ENCODE results near the gene CNDP1.

The CNDP1 gene

DNA sequence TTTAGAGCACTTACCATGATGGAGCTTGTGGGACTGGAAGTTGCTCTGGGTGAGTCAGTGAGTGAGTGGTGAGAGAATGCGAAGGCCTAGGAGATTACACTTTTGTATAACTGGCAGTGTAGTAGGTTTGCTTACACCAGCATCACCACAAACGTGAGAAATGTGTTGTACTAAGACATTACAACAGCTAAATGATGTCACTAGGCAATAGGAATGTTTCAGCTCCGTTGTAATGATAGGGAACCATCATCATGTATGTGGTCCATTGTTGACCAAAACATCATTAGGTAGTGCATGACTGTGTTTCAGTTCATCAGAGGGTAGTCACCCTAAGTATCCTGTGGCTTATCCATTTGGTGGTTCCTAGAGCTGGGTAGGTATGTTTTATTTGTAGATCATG is 75.2 kb downstream of the CNDP1 start:
- ChIA-PET POLR2A (interaction anchor here (1.5 kb wide), 1 partner anchor 12 kb away, joined by 6 read pairs; the partner anchor contains the start of gene ZNF407), CTCF (interaction anchor here (1.6 to 1.8 kb wide), 3 partner anchors 10 to 58 kb away, joined by 3 to 5 read pairs (median 4); no protein-coding TSS in a partner anchor)
- no peak for TF ChIP-seq CTCF (IDR thresholded peaks at IDR 0.05; ENCODE audit: control extremely low read depth, extremely low read depth, low read depth, missing control alignments)
- DNase-seq (ENCODE audit: extremely low spot score): no peak

GRCh38 chr18:74610051-74610615 is 75.8 kb downstream of the CNDP1 start:
- DNase-seq (ENCODE audit: extremely low spot score): no peak
- CTCF ChIA-PET: interaction anchor here (1.6 to 1.8 kb wide), 3 partner anchors 10 to 58 kb away, joined by 3 to 5 read pairs (median 4); no protein-coding TSS in a partner anchor
- TF ChIP-seq CTCF (IDR thresholded peaks at IDR 0.05; ENCODE audit: control extremely low read depth, extremely low read depth, low read depth, missing control alignments): no peak
- POLR2A ChIA-PET: interaction anchor here (1.5 kb wide), 1 partner anchor 12 kb away, joined by 6 read pairs; the partner anchor contains the start of gene ZNF407

DNA sequence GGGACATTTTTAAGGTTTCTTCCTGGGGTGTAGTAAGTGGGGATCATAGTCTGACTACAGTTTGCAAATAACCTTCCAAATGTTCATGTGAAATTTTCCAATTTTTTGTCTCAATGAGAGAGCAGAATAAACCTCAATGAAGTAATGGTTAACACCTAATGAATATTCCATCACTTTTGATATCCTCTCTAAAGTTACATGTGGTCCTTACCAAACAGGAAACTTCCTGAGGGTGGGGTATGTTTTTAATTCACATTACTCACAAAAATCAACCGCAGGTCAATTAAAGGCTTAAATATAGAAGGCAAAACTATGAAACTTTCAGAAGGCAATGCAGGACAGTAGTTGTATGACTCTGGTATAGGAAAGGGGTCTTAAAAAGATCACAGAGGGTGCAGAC is 76.6 kb downstream of the CNDP1 start:
- DNase-seq (ENCODE audit: extremely low spot score): no peak
- TF ChIP-seq CTCF (IDR thresholded peaks at IDR 0.05; ENCODE audit: control extremely low read depth, extremely low read depth, low read depth, missing control alignments): no peak
- POLR2A ChIA-PET: no interaction called here
- CTCF ChIA-PET: interaction anchor here (1.8 kb wide), 1 partner anchor 59 kb away, joined by 4 read pairs; no protein-coding TSS in a partner anchor

GRCh38 chr18:74611765-74612164 is 77.5 kb downstream of the CNDP1 start:
- ChIA-PET POLR2A (no interaction called here), CTCF (interaction anchor here (1.3 kb wide), 1 partner anchor 13 kb away, joined by 4 read pairs; no protein-coding TSS in a partner anchor)
- TF ChIP-seq CTCF (IDR thresholded peaks at IDR 0.05; ENCODE audit: control extremely low read depth, extremely low read depth, low read depth, missing control alignments): no peak
- no peak for DNase-seq (ENCODE audit: extremely low spot score)

- no peak for TF ChIP-seq CTCF (IDR thresholded peaks at IDR 0.05; ENCODE audit: control extremely low read depth, extremely low read depth, low read depth, missing control alignments)
- DNase-seq (ENCODE audit: extremely low spot score): no peak
- POLR2A ChIA-PET: no interaction called here
- CTCF ChIA-PET: interaction anchor here (1.9 kb wide), 1 partner anchor 7 kb away, joined by 7 read pairs; no protein-coding TSS in a partner anchor
These were observed 79.1 kb downstream of the CNDP1 start for GRCh38 chr18:74613381-74613780.

- ChIA-PET CTCF (no interaction called here), POLR2A (no interaction called here)
- no peak for TF ChIP-seq CTCF (IDR thresholded peaks at IDR 0.05; ENCODE audit: control extremely low read depth, extremely low read depth, low read depth, missing control alignments)
- DNase-seq (ENCODE audit: extremely low spot score): no peak
These were observed 82.2 kb downstream of the CNDP1 start for GRCh38 chr18:74616494-74616893.
